Thyroid gland (tissue), 4 donors: ENCODE measurements around the gene PRRX1. TPM values are rescaled to one million over a fixed set of nuclear protein-coding genes. Genes with fewer than 3 reads are reported as not detected.

ENCODE experiments used
- DNase-seq, 2 donors: peaks; one replicate each; pipeline ENCODE4 v3.0.0-alpha.2; 2019
- H3K27ac ChIP-seq, 3 donors: fragments of 200-600 bp; sonication (generic); 1 replicate in 2 of 3; 2 replicates in 1 of 3; pipeline ENCODE4 v1.5.1; 2016 to 2019; ENCODE audit warnings: mild to moderate bottlenecking in 1 of 3, moderate library complexity in 1 of 3
- H3K27me3 ChIP-seq: fragments of 200-600 bp; sonication (generic); one replicate; pipeline ENCODE4 v1.5.1; 2019
- H3K36me3 ChIP-seq, 2 donors: fragments of 200-600 bp; sonication (generic); one replicate each; pipeline ENCODE4 v1.5.1; 2016 to 2019
- H3K4me1 ChIP-seq, 2 donors: fragments of 200-600 bp; sonication (generic); one replicate each; pipeline ENCODE4 v1.5.1; 2017 to 2019
- H3K4me3 ChIP-seq, 3 donors: fragments of 200-600 bp; sonication (generic); replicated peaks in 1 of 3; 1 replicate in 2 of 3; 2 replicates in 1 of 3; pipeline ENCODE4 v1.5.1; 2016; ENCODE audit warnings: mild to moderate bottlenecking in 1 of 3
- H3K9me3 ChIP-seq: fragments of 200-600 bp; sonication (generic); one replicate; pipeline ENCODE4 v1.5.1; 2017
- CTCF ChIP-seq, 6 experiments: fragments of 200-600 bp in 3 of 6; fragments of 450-650 bp in 3 of 6; sonication (generic) in 3 of 6; IDR thresholded peaks; one replicate each; pipeline ENCODE4 v1.5.1; 2016 to 2019; ENCODE audit warnings: antibody characterized with exemption in 6 of 6, mild to moderate bottlenecking in 2 of 6, inconsistent platforms in 1 of 6, moderate library complexity in 1 of 6
- POLR2A ChIP-seq, 2 donors: fragments of 450-650 bp; IDR thresholded peaks; one replicate each; pipeline ENCODE4 v1.6.1; 2017; ENCODE audit warnings: antibody characterized with exemption in 2 of 2, mild to moderate bottlenecking in 2 of 2, moderate library complexity in 1 of 2
- WGBS, 2 donors: methylation state at CpG; one replicate each; pipeline ENCODE4 v1.1.5; 2017; 5-methylcytosine and 5-hydroxymethylcytosine counted together
- intact Hi-C: fragments of 100-400 bp; cut with DNase I; formaldehyde crosslinking; loops from one replicate; pipeline ENCODE4 v1.15.1; 2023
- total RNA-seq, 4 donors: library from RNA; depleted of rRNA; stranded (reverse); fragments of >200 nt; gene quantifications; one replicate each; pipeline ENCODE4 v1.2.3, GENCODE V29; 2016

PRRX1 gene
- total RNA-seq, 4 donors from 2014 or later, result 56.4 to 87.3 (median 59.8) TPM

DNA sequence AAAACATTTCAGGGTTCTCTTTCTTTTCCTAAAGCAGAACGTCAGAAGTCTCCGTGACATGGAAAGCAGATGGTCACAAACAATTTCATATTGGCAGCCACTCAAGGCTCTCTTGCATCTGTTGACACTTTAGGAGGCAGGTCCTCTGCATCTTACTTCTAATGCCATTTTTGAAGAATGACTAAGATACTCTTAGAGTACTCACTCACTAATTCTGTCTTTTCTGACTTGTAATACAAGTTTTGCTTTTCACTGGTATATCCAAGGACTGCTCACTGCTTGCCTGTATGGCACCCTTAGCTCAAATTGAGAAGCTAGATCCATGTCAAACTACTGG is 68.3 kb downstream of the PRRX1 start:
- Histone ChIP-seq H3K36me3 (no peaks in the 10 kb centered on the region), H3K27ac (no peak overlapping the region), H3K9me3 (no peaks in the 10 kb centered on the region), H3K4me3 (no peak overlapping the region), H3K4me1 (peaks cover 7 to 8% of the 10 kb centered on the region in 2 donors), H3K27me3 (no peaks in the 10 kb centered on the region)
- DNase-seq, result no peak
- intact Hi-C loops, result no loop called here
- WGBS, 2 donors, result 33 to 50% methylated on average over 2 of the region's 2 CpGs
- TF ChIP-seq CTCF (IDR thresholded peaks at IDR 0.05) (no peak), POLR2A (IDR thresholded peaks at IDR 0.05) (no peak)

DNA sequence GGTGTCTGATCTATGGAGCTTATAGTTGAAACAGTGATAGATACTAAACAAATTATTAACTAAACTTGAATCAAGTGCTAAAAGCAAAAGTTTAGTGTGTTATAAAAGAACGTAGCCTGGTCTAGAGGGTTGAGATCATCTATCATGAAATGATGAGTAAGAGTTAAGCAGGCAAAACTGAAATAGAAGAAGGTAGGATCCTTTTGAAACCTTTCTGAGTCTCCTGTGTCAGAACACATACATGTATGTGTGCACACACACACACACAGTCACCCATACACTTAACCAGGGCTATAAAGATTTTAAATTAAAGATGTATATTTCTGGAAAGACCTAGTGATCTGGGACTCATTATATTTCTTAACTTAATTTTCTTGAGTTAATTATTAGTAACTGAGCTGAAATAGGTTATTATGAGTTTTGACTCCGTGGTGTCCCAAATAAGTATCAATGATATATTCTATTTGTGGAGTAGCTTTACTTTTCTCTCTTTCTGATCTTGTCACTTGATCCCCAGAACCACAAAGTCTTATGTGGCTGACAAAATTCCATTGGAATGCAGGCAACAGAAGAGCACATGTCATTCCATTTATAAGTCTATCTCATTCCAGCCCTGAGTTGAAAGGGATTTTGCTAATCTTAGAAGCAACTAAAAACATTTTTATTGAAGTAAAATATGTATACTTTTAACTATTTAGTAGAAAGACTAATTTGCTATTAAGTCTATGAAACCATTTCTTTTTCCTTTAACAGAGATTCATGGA is 70.7 kb downstream of the PRRX1 start:
- Histone ChIP-seq H3K27ac (no peak overlapping the region), H3K36me3 (no peaks in the 10 kb centered on the region), H3K4me3 (no peak overlapping the region), H3K4me1 (peaks cover 0 to 6% of the 10 kb centered on the region in 2 donors), H3K27me3 (no peaks in the 10 kb centered on the region), H3K9me3 (no peaks in the 10 kb centered on the region)
- no peak for TF ChIP-seq POLR2A (IDR thresholded peaks at IDR 0.05)
- TF ChIP-seq CTCF (IDR thresholded peaks at IDR 0.05), result no peak
- WGBS, 2 donors, result 82 to 83% methylated on average over 2 of the region's 2 CpGs
- DNase-seq, result no peak
- intact Hi-C loops, result no loop called here

DNA sequence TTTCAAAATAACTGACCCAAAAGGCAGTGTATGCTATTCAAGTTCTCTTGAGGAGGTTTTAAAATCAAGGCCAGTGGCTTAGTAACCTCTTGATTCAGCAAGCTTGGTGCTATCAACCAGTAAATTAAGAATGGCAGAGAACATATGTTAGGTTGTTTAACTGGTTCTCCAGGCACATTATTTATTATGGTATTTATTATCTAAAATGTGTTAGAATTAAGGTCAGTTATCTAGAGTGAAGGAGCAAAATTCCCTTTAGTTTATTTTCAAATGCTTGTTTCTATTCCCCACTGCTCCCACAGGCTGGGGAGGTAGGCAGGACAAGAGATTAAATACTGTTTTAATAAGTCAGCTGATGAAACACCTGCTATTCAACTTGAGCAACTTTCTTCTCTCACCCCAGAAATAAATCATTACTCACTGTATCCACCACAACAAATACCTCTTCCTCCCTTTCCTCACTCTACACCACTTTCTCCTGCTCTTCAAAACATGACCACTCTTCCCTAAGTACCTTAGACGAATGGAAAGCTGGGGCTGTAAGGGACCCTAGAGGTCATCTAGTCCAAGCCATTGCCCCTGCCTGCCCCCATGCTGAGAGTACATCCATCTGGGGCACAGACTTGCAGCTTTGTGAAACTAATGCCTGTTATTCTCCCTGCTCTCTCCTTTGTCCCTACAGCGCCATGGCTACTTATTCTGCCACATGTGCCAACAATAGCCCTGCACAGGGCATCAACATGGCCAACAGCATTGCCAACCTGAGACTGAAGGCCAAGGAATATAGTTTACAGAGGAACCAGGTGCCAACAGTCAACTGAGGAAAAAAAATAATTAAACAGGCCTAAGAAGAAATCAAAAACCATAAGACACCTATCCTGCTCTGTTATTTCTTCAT is 71.7 kb downstream of the PRRX1 start:
- Histone ChIP-seq H3K4me1 (no peaks in the 10 kb centered on the region), H3K27ac (no peak overlapping the region), H3K36me3 (no peaks in the 10 kb centered on the region), H3K9me3 (no peaks in the 10 kb centered on the region), H3K27me3 (no peaks in the 10 kb centered on the region), H3K4me3 (no peak overlapping the region)
- DNase-seq, result no peak
- intact Hi-C loops, result no loop called here
- TF ChIP-seq CTCF (IDR thresholded peaks at IDR 0.05) (no peak), POLR2A (IDR thresholded peaks at IDR 0.05) (no peak)
- 85 to 87% methylated on average over 2 of the region's 2 CpGs for WGBS, 2 donors

GRCh38 chr1:170739803-170740202 is 75.9 kb downstream of the PRRX1 start:
- intact Hi-C loops, result no loop called here
- Histone ChIP-seq H3K4me1 (no peaks in the 10 kb centered on the region), H3K27ac (no peak overlapping the region), H3K36me3 (no peaks in the 10 kb centered on the region), H3K4me3 (no peak overlapping the region), H3K9me3 (no peaks in the 10 kb centered on the region), H3K27me3 (no peaks in the 10 kb centered on the region)
- no peak for TF ChIP-seq POLR2A (IDR thresholded peaks at IDR 0.05)
- no peak for TF ChIP-seq CTCF (IDR thresholded peaks at IDR 0.05)
- 92 to 94% methylated on average over 1 of the region's 1 CpG for WGBS, 2 donors
- no peak for DNase-seq

DNA sequence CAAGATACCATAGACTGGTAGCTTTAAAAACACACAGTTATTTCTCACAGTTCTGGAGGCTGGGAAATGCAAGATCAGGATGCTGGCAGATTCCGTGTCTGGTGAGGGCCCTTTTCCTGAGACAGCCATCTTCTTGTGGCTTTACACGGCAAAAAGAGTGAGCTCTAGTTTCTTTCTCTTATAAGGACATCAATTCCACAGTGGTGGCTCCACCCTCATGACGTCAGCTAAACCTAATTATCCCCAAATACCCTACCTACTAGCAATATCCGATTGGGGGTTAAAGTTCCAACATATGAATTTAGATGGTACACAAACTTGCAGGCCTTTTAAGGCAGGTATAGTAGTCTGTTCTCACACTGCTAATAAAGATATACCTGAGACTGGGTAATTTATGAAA is 77.7 kb downstream of the PRRX1 start:
- no peaks in the 10 kb centered on the region for H3K9me3 ChIP-seq
- H3K4me1 ChIP-seq, result no peaks in the 10 kb centered on the region
- intact Hi-C loops, result no loop called here
- TF ChIP-seq CTCF (IDR thresholded peaks at IDR 0.05) (no peak), POLR2A (IDR thresholded peaks at IDR 0.05) (no peak)
- WGBS, 2 donors, result 86 to 91% methylated on average over 4 of the region's 4 CpGs
- no peak for DNase-seq
- no peak overlapping the region for H3K27ac ChIP-seq
- no peaks in the 10 kb centered on the region for H3K36me3 ChIP-seq
- H3K27me3 ChIP-seq, result no peaks in the 10 kb centered on the region
- no peak overlapping the region for H3K4me3 ChIP-seq
